Measurements from ENCODE around the gene CDH23.

Gene CDH23

DNA sequence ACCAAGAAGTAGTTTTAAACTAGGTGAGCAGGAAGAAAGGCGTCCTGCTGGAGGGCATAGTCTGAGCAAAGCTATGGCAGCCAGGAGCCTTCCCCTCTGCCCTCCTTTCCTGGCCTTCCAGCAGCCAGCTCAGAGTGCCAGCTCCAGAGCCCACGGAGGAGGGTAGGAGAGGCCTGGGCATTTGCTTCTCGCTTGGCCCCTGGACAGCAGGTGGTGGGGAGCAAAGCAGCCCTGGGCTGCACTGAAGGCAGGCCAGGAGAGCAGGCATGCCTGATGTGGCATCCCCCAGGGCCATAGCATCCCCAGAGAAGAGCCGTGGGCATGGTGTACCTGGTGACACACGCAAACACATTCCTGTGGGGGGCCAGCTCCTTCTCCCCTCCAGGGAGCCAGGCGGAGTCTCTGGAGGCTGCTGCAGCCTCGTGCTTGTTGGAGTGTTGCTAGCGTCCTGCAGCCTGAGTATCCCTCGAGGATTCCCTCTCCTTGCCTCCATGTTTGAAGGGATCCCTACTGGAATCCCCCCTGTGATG is 43.9 kb downstream of the CDH23 start:
- ChIA-PET CTCF (interaction anchor here (1.8 kb wide), 1 partner anchor 11 kb away, joined by 6 read pairs; no protein-coding TSS in a partner anchor), POLR2A (no interaction called here)
- no peak for DNase-seq (ENCODE audit: extremely low spot score)
- no peak for TF ChIP-seq TARDBP (IDR thresholded peaks at IDR 0.05)
- TF ChIP-seq SUZ12 (IDR thresholded peaks at IDR 0.05): no peak

DNA sequence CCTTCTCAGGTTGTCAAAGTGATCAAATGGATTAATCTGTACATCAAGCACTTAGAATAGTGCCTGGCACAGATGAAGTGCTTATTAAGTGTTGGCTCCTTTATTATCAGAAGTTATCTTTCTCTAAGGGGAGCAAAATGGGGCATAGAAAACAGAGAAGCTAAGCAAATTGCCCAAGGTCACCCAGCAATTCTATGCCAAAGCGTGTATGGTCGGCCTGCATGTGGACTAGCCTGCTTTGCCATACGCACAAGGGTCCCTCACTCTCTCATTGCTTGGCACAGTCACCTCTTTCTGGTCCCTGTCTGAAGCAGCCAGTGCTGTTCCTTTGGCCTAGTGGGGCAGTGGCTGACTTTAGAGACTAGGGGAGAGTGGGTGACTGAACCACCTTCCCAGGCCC is 45.3 kb downstream of the CDH23 start:
- ChIA-PET CTCF (no interaction called here), POLR2A (no interaction called here)
- TF ChIP-seq NFRKB (IDR thresholded peaks at IDR 0.05) (no peak), TARDBP (IDR thresholded peaks at IDR 0.05) (no peak), HDGF (IDR thresholded peaks at IDR 0.05; ENCODE audit: borderline replicate concordance) (no peak), SP1 (IDR thresholded peaks at IDR 0.05) (no peak), FOXA1 (IDR thresholded peaks at IDR 0.05) (no peak), FOXK2 (IDR thresholded peaks at IDR 0.05) (no peak), SUZ12 (IDR thresholded peaks at IDR 0.05) (no peak), BHLHE40 (IDR thresholded peaks at IDR 0.05; ENCODE audit: borderline replicate concordance) (no peak), ELF4 (IDR thresholded peaks at IDR 0.05) (no peak), LEF1 (IDR thresholded peaks at IDR 0.05; ENCODE audit: borderline replicate concordance) (no peak), ZNF384 (IDR thresholded peaks at IDR 0.05) (no peak)
- TF ChIP-seq, protein P1, sequence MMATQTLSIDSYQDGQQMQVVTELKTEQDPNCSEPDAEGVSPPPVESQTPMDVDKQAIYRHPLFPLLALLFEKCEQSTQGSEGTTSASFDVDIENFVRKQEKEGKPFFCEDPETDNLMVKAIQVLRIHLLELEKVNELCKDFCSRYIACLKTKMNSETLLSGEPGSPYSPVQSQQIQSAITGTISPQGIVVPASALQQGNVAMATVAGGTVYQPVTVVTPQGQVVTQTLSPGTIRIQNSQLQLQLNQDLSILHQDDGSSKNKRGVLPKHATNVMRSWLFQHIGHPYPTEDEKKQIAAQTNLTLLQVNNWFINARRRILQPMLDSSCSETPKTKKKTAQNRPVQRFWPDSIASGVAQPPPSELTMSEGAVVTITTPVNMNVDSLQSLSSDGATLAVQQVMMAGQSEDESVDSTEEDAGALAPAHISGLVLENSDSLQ (IDR thresholded peaks at IDR 0.05): no peak
- no peak for DNase-seq (ENCODE audit: extremely low spot score)

DNA sequence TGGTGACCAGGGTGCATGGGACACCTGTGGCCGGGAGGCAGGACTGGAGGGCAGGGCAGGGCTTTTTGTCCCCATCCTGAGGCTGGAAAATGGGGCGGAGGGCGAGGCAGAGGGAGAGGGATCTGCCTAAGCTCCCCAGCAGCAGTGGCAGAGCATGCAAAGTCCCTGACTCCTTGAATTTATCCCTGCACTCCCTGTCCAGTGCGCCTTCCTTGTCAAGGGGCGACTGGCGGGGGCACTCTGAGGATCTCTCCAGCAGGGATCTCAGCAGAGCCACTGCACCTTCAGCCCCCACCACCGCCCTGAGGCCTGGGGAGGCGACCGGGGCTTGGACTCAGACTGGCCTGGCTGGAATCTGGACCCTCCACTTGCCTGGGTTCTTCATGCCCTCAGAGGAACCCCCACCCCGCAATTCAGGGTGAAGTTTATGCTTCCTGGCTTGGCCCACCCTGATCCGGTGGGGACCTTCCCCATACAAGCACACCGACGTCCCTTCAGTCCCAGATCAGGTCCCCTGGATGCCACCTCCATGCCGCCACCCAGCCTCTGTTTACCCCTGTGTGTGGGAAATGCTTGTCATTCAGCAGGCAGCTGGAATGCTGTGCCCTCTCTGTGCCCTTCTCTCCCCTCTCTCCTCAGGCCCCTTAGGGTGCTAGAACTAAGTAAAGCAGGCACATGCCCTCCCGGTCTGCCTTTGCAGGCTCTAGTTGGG is 46.3 kb downstream of the CDH23 start:
- POLR2A ChIA-PET: no interaction called here
- TF ChIP-seq NFRKB (IDR thresholded peaks at IDR 0.05): no peak
- no peak for TF ChIP-seq HDGF (IDR thresholded peaks at IDR 0.05; ENCODE audit: borderline replicate concordance)
- no peak for TF ChIP-seq FOXM1 (IDR thresholded peaks at IDR 0.05; ENCODE audit: borderline replicate concordance)
- TF ChIP-seq, protein P1 (IDR thresholded peaks at IDR 0.05): no peak
- TF ChIP-seq LEF1 (IDR thresholded peaks at IDR 0.05; ENCODE audit: borderline replicate concordance): no peak
- no peak for TF ChIP-seq ZNF384 (IDR thresholded peaks at IDR 0.05)
- no peak for TF ChIP-seq CTBP1 (IDR thresholded peaks at IDR 0.05; ENCODE audit: borderline replicate concordance)
- no peak for TF ChIP-seq ELF4 (IDR thresholded peaks at IDR 0.05)
- no peak for TF ChIP-seq BHLHE40 (IDR thresholded peaks at IDR 0.05; ENCODE audit: borderline replicate concordance)
- CTCF ChIA-PET: no interaction called here
- no peak for DNase-seq (ENCODE audit: extremely low spot score)

DNA sequence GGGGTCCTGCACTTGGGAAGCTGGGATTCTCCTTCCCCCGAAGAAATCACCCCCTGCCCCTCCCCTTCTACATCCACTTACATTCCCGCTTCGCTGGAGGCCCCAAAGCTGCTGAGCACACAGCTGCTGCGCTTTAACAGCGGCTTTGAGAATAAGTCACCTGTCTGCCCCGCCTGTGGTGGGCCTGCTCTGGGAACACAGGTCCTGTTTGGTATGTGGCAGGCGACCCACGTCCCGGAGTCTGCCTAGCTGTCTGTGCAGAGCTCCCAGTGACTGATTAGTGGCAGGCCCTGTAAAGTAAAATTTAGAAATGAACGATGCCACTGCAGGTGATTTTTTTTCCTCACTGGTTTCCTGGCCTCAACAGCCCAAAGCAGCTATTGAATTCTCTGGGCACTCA is 47.0 kb downstream of the CDH23 start:
- ChIA-PET CTCF (no interaction called here), POLR2A (no interaction called here)
- DNase-seq (ENCODE audit: extremely low spot score): no peak
- TF ChIP-seq HDGF (IDR thresholded peaks at IDR 0.05; ENCODE audit: borderline replicate concordance): no peak
- TF ChIP-seq, protein P1 (IDR thresholded peaks at IDR 0.05): no peak

DNA sequence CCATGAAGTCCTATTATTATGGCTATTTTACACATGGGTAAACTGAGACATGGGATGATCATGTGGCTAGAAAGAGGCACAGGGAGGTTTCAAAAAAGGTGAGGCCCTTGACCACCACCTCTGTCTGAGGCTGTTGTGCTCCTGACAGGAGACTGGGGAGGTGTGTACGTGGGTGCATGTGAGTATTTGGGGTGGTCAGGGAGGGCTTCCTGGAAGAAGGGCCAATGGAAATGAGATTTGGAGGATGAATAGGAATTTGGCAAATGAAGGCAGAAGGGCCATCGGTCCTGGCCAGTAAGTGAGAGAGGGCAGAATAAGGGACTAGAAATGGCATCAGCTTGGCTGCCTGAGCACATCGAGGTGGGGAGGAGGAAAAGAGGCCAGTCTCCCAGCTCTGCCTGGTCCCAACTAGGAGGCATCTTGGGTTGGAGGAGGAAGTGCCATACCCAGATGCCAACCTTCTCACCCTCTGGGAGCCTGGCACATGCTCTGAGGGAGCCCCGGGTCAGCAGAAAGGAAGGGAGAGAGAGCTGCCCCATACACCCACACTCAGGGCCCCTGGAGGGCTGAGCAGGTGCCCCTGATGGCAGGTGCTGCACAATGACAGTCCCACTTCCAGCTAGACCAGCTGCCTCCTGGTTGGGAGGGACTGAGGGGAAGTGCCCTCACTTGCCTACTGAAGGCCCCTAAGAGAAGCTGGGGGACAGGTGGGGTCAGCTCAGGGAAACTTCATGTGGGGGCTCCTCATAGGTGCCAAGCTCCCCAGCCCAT is 47.7 kb downstream of the CDH23 start:
- DNase-seq (ENCODE audit: extremely low spot score): no peak
- CTCF ChIA-PET: no interaction called here
- TF ChIP-seq SP1 (IDR thresholded peaks at IDR 0.05) (no peak), ZNF384 (IDR thresholded peaks at IDR 0.05) (no peak), FOXM1 (IDR thresholded peaks at IDR 0.05; ENCODE audit: borderline replicate concordance) (no peak), BHLHE40 (IDR thresholded peaks at IDR 0.05; ENCODE audit: borderline replicate concordance) (no peak), L3MBTL2 (conservative IDR thresholded peaks at IDR 0.05) (no peak), SUZ12 (IDR thresholded peaks at IDR 0.05) (no peak), ARNT (IDR thresholded peaks at IDR 0.05) (no peak), NFRKB (IDR thresholded peaks at IDR 0.05) (no peak), FOXA1 (IDR thresholded peaks at IDR 0.05) (no peak), CTBP1 (IDR thresholded peaks at IDR 0.05; ENCODE audit: borderline replicate concordance) (no peak), ELF4 (IDR thresholded peaks at IDR 0.05) (no peak), HDGF (IDR thresholded peaks at IDR 0.05; ENCODE audit: borderline replicate concordance) (no peak)
- TF ChIP-seq, protein P1 (IDR thresholded peaks at IDR 0.05): no peak
- POLR2A ChIA-PET: no interaction called here

DNA sequence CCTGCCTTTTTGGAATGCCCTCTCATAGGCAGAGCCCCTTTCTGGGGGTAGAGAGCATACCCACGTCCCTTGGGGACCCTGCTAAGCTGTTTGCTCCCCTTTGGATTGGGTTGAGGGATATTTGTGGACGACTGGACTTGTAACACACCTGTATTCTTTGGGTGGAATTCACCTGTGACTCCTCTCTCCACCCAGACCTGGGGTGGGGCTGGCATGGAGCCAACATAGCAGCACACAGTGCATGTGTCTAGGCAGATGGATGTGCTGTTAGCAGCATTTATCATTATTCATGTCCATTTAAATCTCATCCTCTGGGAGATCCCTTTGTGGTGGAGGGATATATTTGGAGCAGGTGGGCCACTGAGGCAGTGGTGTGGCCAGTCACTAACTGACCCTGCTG is 51.0 kb downstream of the CDH23 start:
- CTCF ChIA-PET: no interaction called here
- POLR2A ChIA-PET: no interaction called here

More for the DNA sequence above, 51.0 kb downstream of the CDH23 start:
- DNase-seq (ENCODE audit: extremely low spot score): no peak
- TF ChIP-seq ARNT (IDR thresholded peaks at IDR 0.05): no peak
- no peak for TF ChIP-seq CTBP1 (IDR thresholded peaks at IDR 0.05; ENCODE audit: borderline replicate concordance)
- no peak for TF ChIP-seq ZNF384 (IDR thresholded peaks at IDR 0.05)
- TF ChIP-seq, protein P1 (IDR thresholded peaks at IDR 0.05): no peak
- no peak for TF ChIP-seq FOXK2 (IDR thresholded peaks at IDR 0.05)
- no peak for TF ChIP-seq LEF1 (IDR thresholded peaks at IDR 0.05; ENCODE audit: borderline replicate concordance)
- no peak for TF ChIP-seq HDGF (IDR thresholded peaks at IDR 0.05; ENCODE audit: borderline replicate concordance)
- TF ChIP-seq TARDBP (IDR thresholded peaks at IDR 0.05): no peak
- no peak for TF ChIP-seq ELF4 (IDR thresholded peaks at IDR 0.05)
- no peak for TF ChIP-seq NFRKB (IDR thresholded peaks at IDR 0.05)
- TF ChIP-seq FOXM1 (IDR thresholded peaks at IDR 0.05; ENCODE audit: borderline replicate concordance): no peak
- TF ChIP-seq L3MBTL2 (conservative IDR thresholded peaks at IDR 0.05): no peak
- no peak for TF ChIP-seq BHLHE40 (IDR thresholded peaks at IDR 0.05; ENCODE audit: borderline replicate concordance)
- TF ChIP-seq SUZ12 (IDR thresholded peaks at IDR 0.05): no peak
- no peak for TF ChIP-seq SP1 (IDR thresholded peaks at IDR 0.05)

All from HEK293T (cell line).